B cell (primary cell): ENCODE results near the gene TYW1B. TPM values are rescaled to one million over a fixed set of nuclear protein-coding genes. Genes with fewer than 3 reads are reported as not detected.
"Not testable (repeated sequence)": the region's sequence is repeated elsewhere in the genome, so short reads cannot be mapped to it uniquely, and the experiment has no call there.

Source experiments
- ATAC-seq: fragments of 200-7000 bp; cut with Tn5 transposase; one replicate; pipeline ENCODE4 v1.10.0; 2021; ENCODE audit warnings: low read depth, mild to moderate bottlenecking, moderate number of reproducible peaks, moderate library complexity
- CTCF ChIA-PET: fragments of 350-600 bp; sonication (Branson Sonifier 250); formaldehyde crosslinking; loops from one replicate; lab custom pipeline; 2021; ENCODE audit warnings: antibody characterized with exemption, inconsistent platforms; lab: Charles Lee
- POLR2A ChIA-PET: fragments of 350-600 bp; sonication (Branson Sonifier 250); formaldehyde crosslinking; loops from one replicate; lab custom pipeline; 2021; ENCODE audit warnings: antibody characterized with exemption; lab: Charles Lee
- DNase-seq: peaks from one replicate; pipeline ENCODE4 v3.0.0; 2013
- H2AFZ ChIP-seq: 2 replicates; pipeline ENCODE4 v1.6.1; 2012; ENCODE audit warnings: mild to moderate bottlenecking, low read depth, low read length; ENCODE audit not compliant: insufficient read depth, poor library complexity, severe bottlenecking
- H3K27ac ChIP-seq, 2 donors: 1 replicate in 1 of 2; 2 replicates in 1 of 2; pipeline ENCODE4 v1.5.1; 2012 to 2013; ENCODE audit warnings: low read length in 2 of 2, mild to moderate bottlenecking in 2 of 2, moderate library complexity in 1 of 2
- H3K27me3 ChIP-seq, 4 experiments: fragments of 200-600 bp in 1 of 4; sonication (generic) in 1 of 4; replicated peaks in 1 of 4; 1 replicate in 2 of 4; 2 replicates in 2 of 4; pipeline versions ENCODE4 v1.6.1 to v1.7.0; 2013 to 2016; ENCODE audit warnings: low read length in 3 of 4, mild to moderate bottlenecking in 2 of 4, mixed read lengths in 1 of 4, moderate library complexity in 1 of 4; ENCODE audit not compliant: insufficient read depth in 4 of 4, control insufficient read depth in 3 of 4; ENCODE audit errors: control extremely low read depth in 1 of 4
- H3K36me3 ChIP-seq, 2 experiments: replicated peaks in 1 of 2; 1 replicate in 1 of 2; 2 replicates in 1 of 2; pipeline versions ENCODE4 v1.6.1 to v1.7.1; 2013; ENCODE audit warnings: low read length in 1 of 2; ENCODE audit not compliant: insufficient read depth in 2 of 2, control insufficient read depth in 1 of 2; ENCODE audit errors: control extremely low read depth in 1 of 2, extremely low read depth in 1 of 2
- H3K4me1 ChIP-seq, 2 donors: fragments of 200-600 bp in 1 of 2; sonication (generic) in 1 of 2; 1 replicate in 1 of 2; 2 replicates in 1 of 2; pipeline versions ENCODE4 v1.5.1 to v1.6.1; 2013 to 2017; ENCODE audit warnings: low read length in 2 of 2; ENCODE audit not compliant: control insufficient read depth in 2 of 2, insufficient read depth in 2 of 2
- H3K4me2 ChIP-seq: replicated peaks from 2 replicates; pipeline ENCODE3; 2012; ENCODE audit warnings: mild to moderate bottlenecking, low read depth, low read length; ENCODE audit not compliant: poor library complexity, severe bottlenecking
- H3K4me3 ChIP-seq, 5 experiments: fragments of 200-600 bp in 1 of 5; sonication (generic) in 1 of 5; 1 replicate in 3 of 5; 2 replicates in 2 of 5; pipeline versions ENCODE4 v1.5.1 to v1.7.0; 2011 to 2016; ENCODE audit warnings: low read length in 4 of 5, mild to moderate bottlenecking in 4 of 5, low read depth in 2 of 5, control low read depth in 1 of 5, moderate library complexity in 1 of 5; ENCODE audit not compliant: insufficient read depth in 1 of 5; ENCODE audit errors: control extremely low read depth in 1 of 5, extremely low read depth in 1 of 5
- H3K79me2 ChIP-seq: fragments of 200-600 bp; sonication (generic); one replicate; pipeline ENCODE4 v1.6.0; 2016; ENCODE audit warnings: low read length; ENCODE audit not compliant: control insufficient read depth, insufficient read depth
- H3K9ac ChIP-seq: fragments of 200-600 bp; sonication (generic); 2 replicates; pipeline ENCODE4 v1.6.1; 2017; ENCODE audit warnings: mild to moderate bottlenecking, low read length, moderate library complexity
- H3K9me3 ChIP-seq, 3 donors: one replicate each; pipeline versions ENCODE4 v1.6.1 to v1.7.1; 2013; ENCODE audit warnings: low read length in 2 of 3; ENCODE audit not compliant: control insufficient read depth in 2 of 3, insufficient read depth in 1 of 3; ENCODE audit errors: control extremely low read depth in 1 of 3
- H4K20me1 ChIP-seq: 2 replicates; pipeline ENCODE4 v1.6.0; 2012; ENCODE audit warnings: mild to moderate bottlenecking, low read length; ENCODE audit not compliant: insufficient read depth, control insufficient read depth, poor library complexity, severe bottlenecking
- H3K27ac Mint-ChIP-seq: one replicate; pipeline ENCODE4 v1.8.0; 2021; ENCODE audit warnings: mixed read lengths
- H3K27me3 Mint-ChIP-seq: one replicate; pipeline ENCODE4 v1.8.0; 2021; ENCODE audit warnings: mixed read lengths
- H3K4me1 Mint-ChIP-seq: one replicate; pipeline ENCODE4 v1.8.0; 2021; ENCODE audit warnings: mixed read lengths
- H3K4me3 Mint-ChIP-seq: one replicate; pipeline ENCODE4 v1.8.0; 2021; ENCODE audit warnings: mixed read lengths
- H3K9me3 Mint-ChIP-seq: one replicate; pipeline ENCODE4 v1.8.0; 2022; ENCODE audit warnings: mixed read lengths; ENCODE audit not compliant: insufficient read depth
- WGBS: methylation state at CpG from one replicate; pipeline ENCODE4 v1.1.5; 2013; ENCODE audit warnings: missing lambda C conversion rate; ENCODE audit not compliant: insufficient coverage; 5-methylcytosine and 5-hydroxymethylcytosine counted together
- intact Hi-C: fragments of 100-400 bp; cut with micrococcal nuclease; formaldehyde crosslinking; loops from one replicate; pipeline ENCODE4 v1.10.0; 2022
- polyA plus RNA-seq: library from polyadenylated mRNA; depleted of rRNA; stranded (reverse); fragments of >200 nt; gene quantifications from 2 replicates; pipeline ENCODE4 v1.2.3, GENCODE V29; 2012
- total RNA-seq, 2 donors: library from RNA; stranded (reverse); fragments of 120-200 nt in 1 of 2; gene quantifications; 1 replicate in 1 of 2; 2 replicates in 1 of 2; pipeline versions ENCODE4 v1.2.3 to v1.2.4, GENCODE V29; 2013 to 2022

Gene TYW1B
- total and polyA plus RNA-seq, 2 donors (not counting 1 experiment from before 2014, with no cell fraction given): 4.4 to 9.4 TPM

- H3K4me3 ChIP-seq, H3K27me3 Mint-ChIP-seq, CTCF ChIA-PET, POLR2A ChIA-PET, H3K4me1 ChIP-seq, H3K79me2 ChIP-seq, ATAC-seq, intact Hi-C loops, H3K9ac ChIP-seq, H3K4me1 Mint-ChIP-seq, H2AFZ ChIP-seq, H3K9me3 Mint-ChIP-seq, H4K20me1 ChIP-seq, H3K27me3 ChIP-seq, DNase-seq, H3K27ac Mint-ChIP-seq, H3K36me3 ChIP-seq, H3K9me3 ChIP-seq, H3K4me3 Mint-ChIP-seq, H3K4me2 ChIP-seq, H3K27ac ChIP-seq: not testable (repeated sequence)
- 90% methylated on average over 2 of the region's 7 CpGs for WGBS
Measured at GRCh38 chr7:72668435-72668834, 159.6 kb downstream of the TYW1B start.

DNA sequence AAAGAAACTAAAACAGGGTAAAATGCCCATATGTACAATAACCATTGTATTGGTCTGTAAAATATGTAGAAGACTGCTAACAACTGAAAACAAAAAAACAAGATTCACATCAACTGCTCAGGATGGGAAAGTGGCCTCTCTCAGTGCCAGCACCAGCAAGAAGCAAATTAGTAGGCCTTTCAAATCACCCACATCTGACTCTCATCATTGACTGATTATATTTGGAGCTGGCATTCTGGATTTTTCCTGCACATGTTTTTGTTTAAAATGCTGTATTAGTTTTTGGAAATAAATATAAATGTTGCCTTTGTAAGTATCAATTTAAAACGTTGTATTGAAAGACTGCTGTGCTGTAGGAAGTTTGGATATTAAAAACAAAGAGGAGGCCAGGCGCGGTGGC, 161.0 kb downstream of the TYW1B start:
- ATAC-seq, CTCF ChIA-PET: not testable (repeated sequence)

DNA sequence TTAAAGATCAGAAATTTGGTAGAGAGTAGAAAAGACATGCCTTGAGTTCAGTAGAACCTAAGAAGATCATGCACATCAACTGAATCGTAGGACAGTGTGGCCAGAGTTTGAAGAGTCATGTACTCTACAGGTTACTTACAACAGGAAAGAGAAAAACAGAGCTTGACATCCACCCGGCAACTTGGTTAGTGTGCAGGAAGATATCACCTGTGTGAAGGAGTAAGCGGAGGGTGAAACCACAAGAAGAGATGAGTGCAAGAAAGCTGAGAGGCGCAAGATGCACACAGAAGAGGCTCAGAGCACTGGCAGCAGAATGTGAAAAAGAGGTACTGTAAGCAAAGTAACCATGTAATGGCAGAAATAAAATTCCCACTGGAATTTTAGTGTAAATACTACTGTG, 179.4 kb downstream of the TYW1B start:
- H3K27me3 ChIP-seq, H3K36me3 ChIP-seq, ATAC-seq, H3K4me3 Mint-ChIP-seq, H3K4me1 Mint-ChIP-seq, intact Hi-C loops, DNase-seq, POLR2A ChIA-PET, H2AFZ ChIP-seq, H3K9ac ChIP-seq, H3K9me3 Mint-ChIP-seq, H3K4me3 ChIP-seq, H3K27ac Mint-ChIP-seq, H4K20me1 ChIP-seq, H3K27ac ChIP-seq, H3K4me1 ChIP-seq, H3K9me3 ChIP-seq, CTCF ChIA-PET, H3K79me2 ChIP-seq, H3K4me2 ChIP-seq, H3K27me3 Mint-ChIP-seq: not testable (repeated sequence)
- no CpG with 5 or more reads among the region's 4 CpGs for WGBS

More for the DNA sequence above, 161.0 kb downstream of the TYW1B start:
- H3K27ac Mint-ChIP-seq, H3K27ac ChIP-seq, H3K4me1 ChIP-seq, DNase-seq, H3K4me1 Mint-ChIP-seq, H3K4me3 Mint-ChIP-seq, intact Hi-C loops, H4K20me1 ChIP-seq, H3K27me3 ChIP-seq, H3K79me2 ChIP-seq, H3K9me3 Mint-ChIP-seq, H3K9me3 ChIP-seq, H3K9ac ChIP-seq, H3K4me2 ChIP-seq, H2AFZ ChIP-seq, H3K4me3 ChIP-seq, H3K36me3 ChIP-seq, H3K27me3 Mint-ChIP-seq, POLR2A ChIA-PET: not testable (repeated sequence)
- WGBS: 83% methylated on average over 2 of the region's 3 CpGs

DNA sequence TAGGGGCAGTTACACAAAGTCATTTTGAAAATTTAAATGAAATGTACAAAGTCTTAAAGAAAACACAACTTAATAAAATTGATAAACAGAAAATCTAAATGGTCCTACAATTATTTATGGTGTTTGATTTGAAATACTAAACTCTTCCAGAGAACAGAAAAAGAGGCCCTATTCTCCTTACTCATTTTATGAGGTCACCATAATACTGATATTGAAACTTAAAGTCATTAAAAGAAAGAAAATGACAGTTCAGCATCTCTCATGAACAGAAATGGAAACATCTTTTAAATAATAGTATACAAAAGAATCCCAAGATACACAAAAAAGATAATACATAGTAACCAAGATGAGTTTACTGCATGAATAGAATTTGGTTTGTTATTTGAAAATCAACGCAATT, 184.3 kb downstream of the TYW1B start:
- H3K79me2 ChIP-seq, intact Hi-C loops, H3K9me3 ChIP-seq, H3K27ac Mint-ChIP-seq, H3K4me1 Mint-ChIP-seq, H4K20me1 ChIP-seq, ATAC-seq, H3K27me3 Mint-ChIP-seq, H3K27ac ChIP-seq, CTCF ChIA-PET, H3K36me3 ChIP-seq, POLR2A ChIA-PET, H3K4me1 ChIP-seq, H3K9me3 Mint-ChIP-seq, H3K4me2 ChIP-seq, H3K9ac ChIP-seq, H3K4me3 Mint-ChIP-seq, DNase-seq, H3K4me3 ChIP-seq, H3K27me3 ChIP-seq, H2AFZ ChIP-seq: not testable (repeated sequence)
- no CpG with 5 or more reads among the region's 1 CpG for WGBS
